Measurements from ENCODE around the gene AKR1C4.
"Not testable (repeated sequence)": the region's sequence is repeated elsewhere in the genome, so short reads cannot be mapped to it uniquely, and the experiment has no call there.

AKR1C4 gene

GRCh38 chr10:5233324-5233723, 36.7 kb downstream of the AKR1C4 start:
- Histone ChIP-seq H3K36me3 (ENCODE audit: control insufficient read depth in 2 of 2, insufficient read depth in 1 of 2, low read length in 2 of 2) (no peaks in the 10 kb centered on the region), H3K9me3 (ENCODE audit: control insufficient read depth, insufficient read depth, low read depth, low read length) (no peaks in the 10 kb centered on the region), H3K4me1 (ENCODE audit: control insufficient read depth, insufficient read depth, low read length) (no peaks in the 10 kb centered on the region), H3K27ac (ENCODE audit: extremely low read depth, low read depth, low read length) (no peak overlapping the region), H3K4me3 (ENCODE audit: low read depth, low read length) (no peak overlapping the region)
- ChIA-PET POLR2A (no interaction called here), CTCF (no interaction called here)
- TF ChIP-seq ZNF747 (tag by site-specific recombination; IDR thresholded peaks at IDR 0.05), result no peak
- TF ChIP-seq ZNF138 (tag by site-specific recombination; IDR thresholded peaks at IDR 0.05; ENCODE audit: borderline replicate concordance), result no peak
- no peak for TF ChIP-seq SCRT2 (tag by site-specific recombination; IDR thresholded peaks at IDR 0.05)
- TF ChIP-seq FEZF1 (tag by site-specific recombination; IDR thresholded peaks at IDR 0.05), result no peak
- TF ChIP-seq PATZ1 (tag by site-specific recombination; IDR thresholded peaks at IDR 0.05), result no peak
- TF ChIP-seq ZNF76 (tag by site-specific recombination; IDR thresholded peaks at IDR 0.05; ENCODE audit: borderline replicate concordance, low read depth), result no peak
- no peak for TF ChIP-seq ZNF629 (tag by site-specific recombination; IDR thresholded peaks at IDR 0.05)
- no peak for TF ChIP-seq ZNF488 (tag by site-specific recombination; IDR thresholded peaks at IDR 0.05)
- no peak for TF ChIP-seq ZNF548 (tag by site-specific recombination; IDR thresholded peaks at IDR 0.05)
- no peak for TF ChIP-seq KLF10 (tag by site-specific recombination; IDR thresholded peaks at IDR 0.05)
- no peak for TF ChIP-seq ZNF354C (tag by site-specific recombination; IDR thresholded peaks at IDR 0.05; ENCODE audit: borderline replicate concordance, low read depth)
- TF ChIP-seq ZNF600 (tag by site-specific recombination; IDR thresholded peaks at IDR 0.05), result no peak
- no peak for TF ChIP-seq ZNF558 (tag by site-specific recombination; IDR thresholded peaks at IDR 0.05)
- no peak for TF ChIP-seq ZFP3 (tag by site-specific recombination; IDR thresholded peaks at IDR 0.05; ENCODE audit: low read depth)
- TF ChIP-seq KLF16 (tag by site-specific recombination; IDR thresholded peaks at IDR 0.05), result no peak

GRCh38 chr10:5234106-5234860, 37.6 kb downstream of the AKR1C4 start:
- no peaks in the 10 kb centered on the region for H3K9me3 ChIP-seq (ENCODE audit: control insufficient read depth, insufficient read depth, low read depth, low read length)
- CTCF ChIA-PET, result no interaction called here
- H3K4me3 ChIP-seq (ENCODE audit: low read depth, low read length), result no peak overlapping the region
- no peak overlapping the region for H3K27ac ChIP-seq (ENCODE audit: extremely low read depth, low read depth, low read length)
- no peaks in the 10 kb centered on the region for H3K4me1 ChIP-seq (ENCODE audit: control insufficient read depth, insufficient read depth, low read length)
- H3K36me3 ChIP-seq (ENCODE audit: control insufficient read depth in 2 of 2, insufficient read depth in 1 of 2, low read length in 2 of 2), result no peaks in the 10 kb centered on the region
- POLR2A ChIA-PET, result no interaction called here
- peak; percentile 31; the same call in 1 of the 2 replicates for TF ChIP-seq SCRT2 (tag by site-specific recombination; IDR thresholded peaks at IDR 0.05)
- no peak for TF ChIP-seq ZNF792 (tag by site-specific recombination; IDR thresholded peaks at IDR 0.05)

GRCh38 chr10:5237541-5237940, 40.9 kb downstream of the AKR1C4 start:
- CTCF ChIA-PET; POLR2A ChIA-PET; H3K4me3 ChIP-seq (ENCODE audit: low read depth, low read length); H3K36me3 ChIP-seq (ENCODE audit: control insufficient read depth in 2 of 2, insufficient read depth in 1 of 2, low read length in 2 of 2); H3K4me1 ChIP-seq (ENCODE audit: control insufficient read depth, insufficient read depth, low read length); H3K9me3 ChIP-seq (ENCODE audit: control insufficient read depth, insufficient read depth, low read depth, low read length); H3K27ac ChIP-seq (ENCODE audit: extremely low read depth, low read depth, low read length): not testable (repeated sequence)

- CTCF ChIA-PET, result no interaction called here
- POLR2A ChIA-PET, result no interaction called here
- TF ChIP-seq ZSCAN5A (tag by site-specific recombination; IDR thresholded peaks at IDR 0.05) (no peak), ZNF302 (tag by site-specific recombination; IDR thresholded peaks at IDR 0.05; ENCODE audit: low read depth) (no peak), HOXA7 (CRISPR knock-in tag; IDR thresholded peaks at IDR 0.05; ENCODE audit: borderline replicate concordance) (no peak), ZNF341 (tag by site-specific recombination; IDR thresholded peaks at IDR 0.05; ENCODE audit: low read depth) (no peak), ZNF654 (tag by site-specific recombination; IDR thresholded peaks at IDR 0.05; ENCODE audit: low read depth) (no peak), ZNF174 (tag by site-specific recombination; IDR thresholded peaks at IDR 0.05) (no peak), TRIM28 (IDR thresholded peaks at IDR 0.05; ENCODE audit: borderline replicate concordance, low read length) (no peak), ZBTB48 (tag by site-specific recombination; IDR thresholded peaks at IDR 0.05) (no peak), ZNF394 (tag by site-specific recombination; IDR thresholded peaks at IDR 0.05; ENCODE audit: borderline replicate concordance) (no peak), ZNF16 (tag by site-specific recombination; IDR thresholded peaks at IDR 0.05; ENCODE audit: low read depth) (no peak)
Measured at GRCh38 chr10:5242585-5242984, 45.9 kb downstream of the AKR1C4 start.

More at GRCh38 chr10:5242585-5242984, 45.9 kb downstream of the AKR1C4 start:
- H3K4me3 ChIP-seq (ENCODE audit: low read depth, low read length), result no peak overlapping the region
- no peaks in the 10 kb centered on the region for H3K36me3 ChIP-seq (ENCODE audit: control insufficient read depth in 2 of 2, insufficient read depth in 1 of 2, low read length in 2 of 2)
- H3K9me3 ChIP-seq (ENCODE audit: control insufficient read depth, insufficient read depth, low read depth, low read length), result no peaks in the 10 kb centered on the region
- no peaks in the 10 kb centered on the region for H3K4me1 ChIP-seq (ENCODE audit: control insufficient read depth, insufficient read depth, low read length)
- no peak overlapping the region for H3K27ac ChIP-seq (ENCODE audit: extremely low read depth, low read depth, low read length)
